Superior temporal gyrus (tissue), 1 donor: ENCODE measurements around the gene SNW1.
"Not testable (repeated sequence)": the region's sequence is repeated elsewhere in the genome, so short reads cannot be mapped to it uniquely, and the experiment has no call there.

Experiments used
- DNase-seq: peaks from one replicate; pipeline ENCODE4 v3.0.0-alpha.2; 2016; ENCODE audit errors: extremely low spot score

SNW1 gene

DNA sequence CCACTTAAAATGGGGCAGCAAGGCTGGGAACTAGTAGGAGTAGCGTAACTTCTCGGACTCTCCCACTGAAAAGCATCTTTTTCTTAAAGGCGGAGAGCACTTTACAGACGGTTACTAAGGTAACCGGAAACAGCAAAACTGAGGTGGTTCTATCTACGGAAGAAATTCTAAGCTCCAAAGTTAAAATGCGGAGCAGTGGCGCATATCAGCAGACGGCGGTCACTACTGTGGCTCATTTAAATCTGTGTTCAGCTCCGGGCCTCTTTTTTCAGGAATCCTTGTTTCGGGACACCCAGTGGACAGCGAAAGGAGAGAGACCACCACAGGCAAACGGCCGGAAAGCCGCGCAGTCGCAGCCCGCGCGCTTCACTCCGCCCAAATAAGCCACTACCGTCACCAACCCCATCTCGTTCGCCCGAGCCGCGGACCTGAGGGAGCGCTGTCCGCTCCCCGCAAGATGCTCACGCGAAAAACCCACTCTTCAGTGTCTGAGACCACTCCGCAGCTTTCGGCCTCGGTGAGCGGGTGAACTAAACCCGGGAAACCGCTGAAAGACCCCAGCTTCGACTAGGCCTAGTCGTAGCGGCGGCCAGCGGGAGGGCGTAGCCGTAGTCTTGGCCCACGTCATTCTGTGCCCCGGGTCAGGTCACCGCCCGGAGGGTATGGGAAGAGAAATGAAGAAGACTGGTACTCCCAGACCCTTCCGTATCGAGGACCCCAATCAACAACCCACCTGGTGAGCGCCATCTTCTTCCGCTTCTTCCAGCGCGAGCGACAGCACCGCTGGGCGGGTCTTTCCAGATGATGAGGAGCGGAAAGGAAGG lies at the start of gene SNW1:
Gene SNW1 (minus strand): TSS at position 776 of the 824 bp plus-strand sequence. CDS start 29 bp downstream, at position 747.
- no peak for DNase-seq

DNA sequence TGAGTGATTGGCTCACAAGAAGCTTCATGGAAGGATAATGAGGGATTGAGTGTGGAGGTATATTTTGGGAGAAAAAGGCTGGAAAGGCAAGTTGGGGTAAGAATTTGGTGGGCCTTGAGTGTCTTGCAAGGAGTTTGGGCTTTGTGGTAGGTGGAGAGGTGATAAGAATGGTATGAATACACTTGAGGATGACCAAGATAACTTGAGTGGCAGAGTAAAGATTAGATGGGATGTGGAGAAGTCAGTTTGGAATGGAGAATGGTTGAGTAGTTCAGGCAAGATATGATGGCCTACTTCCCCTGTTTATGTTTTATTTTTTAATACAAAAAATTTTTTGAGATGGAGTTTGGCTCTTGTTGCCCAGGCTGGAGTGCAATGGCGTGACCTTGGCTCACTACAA lies 48.1 kb upstream of the SNW1 start:
- no peak for DNase-seq

DNA sequence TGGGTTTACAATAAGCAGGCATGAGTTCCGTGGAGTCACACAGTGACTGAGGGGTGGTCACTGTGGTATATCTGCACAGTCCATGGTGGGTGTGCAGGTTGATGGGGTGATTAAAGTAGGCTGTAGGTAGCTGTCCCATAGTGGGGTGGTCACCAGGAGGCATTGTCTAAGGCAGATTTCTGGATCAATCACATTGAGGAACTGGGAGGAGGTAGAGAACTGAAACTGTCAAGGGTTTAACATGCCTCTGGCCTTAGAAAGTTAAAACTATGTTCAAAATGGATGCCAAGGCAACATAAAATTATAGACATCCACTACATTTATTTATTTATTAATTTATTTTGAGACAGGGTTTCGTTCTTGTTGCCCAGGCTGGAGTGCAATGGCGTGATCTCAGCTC lies 47.3 kb upstream of the SNW1 start:
- DNase-seq: no peak

DNA sequence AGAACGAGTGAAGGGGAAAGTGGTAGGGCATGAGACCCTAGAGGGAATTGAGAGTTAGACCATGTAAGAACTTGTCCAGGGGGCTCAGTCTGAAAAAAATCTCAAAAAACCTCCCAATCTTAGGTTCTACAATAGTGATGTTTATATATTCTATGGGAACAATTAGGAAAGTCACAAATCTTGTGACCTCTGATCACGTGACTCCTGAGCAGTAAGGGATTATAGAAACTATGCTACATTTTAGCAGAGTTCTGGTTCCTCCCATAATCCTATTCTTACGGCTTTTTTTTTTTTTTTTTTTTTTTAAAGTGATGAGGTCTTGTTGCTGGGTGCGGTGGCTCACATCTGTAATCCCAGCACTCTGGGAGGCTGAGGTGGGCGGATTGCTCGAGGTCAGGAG lies 44.8 kb upstream of the SNW1 start:
- DNase-seq: no peak

DNA sequence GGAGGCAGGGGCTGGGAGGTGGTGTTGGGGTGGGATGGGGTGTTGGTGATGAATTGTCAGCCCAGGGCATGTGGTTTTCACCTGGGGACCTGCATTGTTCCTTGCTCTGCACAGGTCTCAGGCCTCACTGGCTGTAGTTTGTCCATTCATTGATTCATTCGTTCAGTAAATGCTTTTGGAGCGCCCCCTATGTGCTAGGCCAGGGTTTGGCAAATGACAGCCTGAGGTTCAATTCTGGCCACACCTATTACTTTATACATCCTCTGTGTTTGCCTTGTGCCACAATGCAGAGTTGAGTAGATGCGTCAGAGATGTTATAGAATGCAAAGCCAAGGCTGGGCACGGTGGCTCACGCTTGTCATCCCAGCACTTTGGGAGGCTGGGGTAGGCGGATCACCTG lies 43.6 kb upstream of the SNW1 start:
- no peak for DNase-seq

DNA sequence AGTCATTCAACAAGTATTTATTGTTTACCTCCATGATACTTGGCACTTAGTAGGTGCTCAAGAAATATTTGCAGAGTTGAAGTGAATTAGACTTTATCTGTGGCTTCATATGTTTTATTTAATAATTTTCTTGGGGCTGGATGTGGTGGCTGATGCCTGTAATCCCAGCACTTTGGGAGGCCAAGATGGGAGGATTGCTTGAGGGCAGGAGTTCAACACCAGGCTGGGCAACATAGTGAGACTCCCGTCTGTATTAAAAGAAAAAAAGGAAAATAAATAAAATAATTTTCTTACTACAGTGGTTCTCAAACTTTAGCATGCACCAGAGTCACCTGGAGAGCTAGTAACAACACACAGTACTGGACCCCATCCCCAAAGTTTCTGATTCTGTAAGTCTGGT lies 39.9 kb upstream of the SNW1 start:
- no peak for DNase-seq

DNA sequence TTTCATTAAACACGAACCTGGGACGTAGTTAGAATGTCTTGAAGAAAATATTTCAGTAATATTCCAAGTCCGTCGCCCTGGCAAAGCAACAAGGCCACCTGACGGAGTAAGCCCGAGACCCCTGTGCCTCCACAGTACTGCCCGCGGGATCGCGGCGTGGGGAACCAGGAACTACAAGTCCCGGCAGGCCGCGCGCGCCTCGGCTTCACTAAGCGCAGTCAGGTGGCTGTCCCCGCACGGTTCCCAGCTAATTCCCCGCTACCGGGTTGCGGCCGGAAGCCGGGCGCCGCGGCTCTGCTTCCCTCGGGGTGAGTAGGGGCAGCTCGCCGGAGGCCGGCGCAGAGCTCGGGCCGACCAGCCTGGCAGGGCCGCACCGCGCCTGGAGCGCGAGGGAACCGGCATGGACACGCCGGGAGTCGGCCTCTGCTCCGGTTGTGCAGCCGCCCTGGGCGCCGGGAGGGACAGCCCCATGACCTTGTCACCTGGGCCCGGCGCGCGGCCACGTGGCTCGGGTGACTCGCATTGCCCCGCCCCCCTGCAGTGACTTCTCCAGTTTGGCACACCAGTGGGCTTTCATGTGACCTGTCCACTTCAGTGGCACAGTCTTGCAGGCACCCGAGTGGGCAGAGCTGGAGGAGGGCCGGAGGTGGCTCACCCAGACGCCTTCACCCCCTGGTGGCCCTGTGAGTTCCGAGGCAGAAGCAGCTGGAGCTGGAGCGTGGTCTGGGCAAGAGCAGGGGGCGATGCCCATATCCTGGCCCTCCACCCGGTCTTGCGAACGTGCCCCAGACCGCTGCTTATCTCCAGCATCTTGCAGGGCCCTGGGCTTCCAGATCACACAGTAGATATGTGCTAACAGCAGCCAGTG lies 39.1 kb upstream of the SNW1 start, which contains the start of gene ADCK1:
Gene ADCK1 (plus strand): TSS at position 247 of the 868 bp plus-strand sequence. CDS start 18,870 bp downstream, outside the sequence.
- DNase-seq: peak; percentile 91

DNA sequence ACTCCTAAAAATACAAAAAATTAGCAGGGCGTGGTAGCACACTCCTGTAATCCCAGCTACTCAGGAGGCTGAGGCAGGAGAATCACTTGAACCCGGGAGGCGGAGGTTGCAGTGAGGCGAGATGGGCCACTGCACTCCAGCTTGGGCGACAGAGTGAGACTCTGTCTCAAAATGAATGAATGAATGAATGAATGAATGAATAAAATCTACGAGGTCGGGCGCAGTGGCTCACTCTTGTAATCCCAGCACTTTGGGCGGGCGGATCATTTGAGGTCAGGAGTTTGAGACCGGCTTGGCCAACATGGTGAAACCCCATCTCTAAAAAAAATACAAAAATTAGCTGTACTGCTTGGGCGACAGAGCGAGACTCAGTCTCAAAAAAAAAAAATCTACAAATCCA lies 38.5 kb upstream of the SNW1 start:
- DNase-seq: not testable (repeated sequence)

DNA sequence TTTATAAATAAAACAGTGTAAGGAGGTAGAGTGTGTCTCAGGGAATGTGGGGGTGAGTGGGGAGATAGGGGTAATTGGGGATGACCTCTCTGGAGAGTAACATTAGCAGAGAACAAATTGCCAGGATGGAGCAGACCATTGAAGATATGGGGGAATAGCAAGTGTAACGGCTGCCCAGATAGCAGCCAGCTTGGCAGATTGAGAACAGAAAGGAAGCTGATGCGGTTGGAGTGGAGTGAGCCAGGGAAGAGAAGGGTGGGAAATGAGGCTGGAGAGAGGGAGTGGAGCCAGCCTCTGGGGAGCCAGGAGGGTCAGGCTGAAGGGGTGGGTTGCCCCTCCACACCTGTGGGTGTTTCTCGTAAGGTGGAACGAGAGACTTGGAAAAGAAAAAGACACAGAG lies 33.4 kb upstream of the SNW1 start:
- no peak for DNase-seq

DNA sequence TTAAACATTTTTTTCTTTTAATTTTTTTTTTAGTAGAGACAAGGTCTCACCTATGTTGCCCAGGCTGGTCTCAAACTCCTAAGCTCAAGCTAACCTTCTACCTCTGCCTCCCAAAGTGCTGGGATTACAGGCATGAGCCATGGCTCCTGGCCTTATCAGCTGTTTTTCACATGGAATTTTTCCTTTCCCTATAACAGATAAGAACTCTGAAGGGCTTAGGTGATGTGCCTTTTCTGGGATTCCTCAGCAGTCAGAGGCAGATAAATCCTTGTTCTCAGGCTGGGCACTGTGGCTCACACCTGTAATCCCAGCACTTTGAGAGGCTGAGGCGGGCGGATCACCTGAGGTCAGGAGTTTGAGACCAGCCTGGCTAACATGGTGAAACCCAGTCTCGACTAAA lies 32.3 kb upstream of the SNW1 start:
- DNase-seq: not testable (repeated sequence)

DNA sequence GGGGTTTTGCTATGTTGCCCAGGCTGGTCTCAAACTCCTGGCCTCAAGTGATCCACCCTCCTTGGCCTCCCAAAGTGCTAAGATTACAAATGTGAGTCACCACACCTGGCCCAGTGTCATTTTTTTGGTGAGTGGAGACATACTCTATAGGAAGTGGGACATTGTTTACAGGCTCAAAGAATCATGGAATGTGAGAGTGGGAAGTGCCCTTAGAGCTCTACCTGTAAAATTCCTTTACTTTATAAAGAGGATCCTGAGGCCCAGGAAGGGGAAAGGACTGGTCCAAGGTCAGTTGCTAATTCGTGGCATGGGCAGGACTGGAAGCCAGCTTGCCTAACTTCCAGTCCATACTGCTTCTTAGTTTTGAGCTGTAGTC lies 30.3 kb upstream of the SNW1 start:
- DNase-seq: no peak

DNA sequence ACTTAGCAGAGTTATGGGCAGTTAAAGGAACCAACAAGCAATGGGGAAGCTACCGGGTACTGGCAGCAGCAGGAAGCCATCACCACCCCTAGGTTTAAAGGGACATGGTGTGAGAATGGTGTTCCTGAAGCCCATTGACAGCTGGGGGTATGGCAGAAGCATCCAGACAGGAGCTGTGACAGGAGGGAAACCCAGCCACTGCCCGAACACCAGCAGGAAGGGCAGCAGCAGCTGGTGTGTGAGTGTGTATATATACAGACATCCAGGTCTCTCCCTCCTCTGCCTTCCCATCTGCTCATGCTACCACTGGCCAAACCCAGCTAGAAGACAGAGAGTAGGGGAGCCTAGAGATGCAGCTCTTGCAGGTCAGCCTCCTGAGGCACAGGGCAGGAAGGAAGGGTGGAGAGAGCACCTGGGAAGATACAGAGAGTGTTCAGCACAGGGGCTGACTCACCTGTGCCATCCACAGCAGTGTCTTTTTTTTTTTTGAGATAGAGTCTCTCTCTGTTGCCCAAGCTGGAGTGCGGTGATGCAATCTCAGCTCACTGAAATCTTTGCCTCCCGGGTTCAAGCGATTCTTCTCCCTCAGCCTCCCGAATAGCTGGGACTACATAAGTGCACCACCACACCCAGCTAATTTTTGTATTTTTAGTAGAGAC lies 29.7 kb upstream of the SNW1 start:
- no peak for DNase-seq

DNA sequence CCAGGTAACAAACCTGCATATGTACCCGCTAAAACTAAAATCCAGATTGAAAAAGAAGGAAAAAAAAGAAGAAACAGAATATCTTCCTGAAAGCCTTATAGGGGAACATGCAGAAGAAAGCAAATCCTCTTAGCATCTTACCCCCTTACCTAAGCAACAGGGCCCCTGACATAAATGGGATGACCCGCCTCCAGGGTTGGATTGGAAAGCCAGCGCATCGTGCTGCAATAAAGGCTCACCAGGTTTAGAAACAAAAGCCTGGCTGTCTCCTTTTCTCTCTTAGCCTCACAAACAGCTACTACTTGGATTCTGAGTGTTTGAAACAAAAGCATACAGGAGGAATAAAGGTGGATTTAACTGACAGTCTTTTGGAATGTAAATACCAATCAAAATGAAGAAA lies 25.2 kb upstream of the SNW1 start:
- DNase-seq: no peak

DNA sequence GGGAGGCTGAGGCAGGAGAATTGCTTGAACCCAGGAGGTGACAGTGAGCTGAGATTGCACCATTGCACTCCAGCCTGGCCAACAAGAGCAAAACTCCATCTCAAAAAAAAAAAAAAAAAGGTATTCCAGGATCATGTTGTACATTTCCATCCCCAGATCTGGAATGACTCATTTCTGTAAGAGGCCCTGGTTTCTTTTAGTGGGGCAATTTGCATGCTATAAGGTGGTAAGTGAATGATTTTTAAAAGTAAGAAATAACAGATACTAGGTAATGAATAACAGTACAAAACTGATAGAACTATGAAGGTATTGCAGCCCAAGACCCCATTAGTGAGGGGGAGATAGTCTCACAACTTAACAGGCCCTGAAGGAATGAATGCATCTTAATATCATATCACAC lies 21.2 kb upstream of the SNW1 start:
- DNase-seq: no peak

DNA sequence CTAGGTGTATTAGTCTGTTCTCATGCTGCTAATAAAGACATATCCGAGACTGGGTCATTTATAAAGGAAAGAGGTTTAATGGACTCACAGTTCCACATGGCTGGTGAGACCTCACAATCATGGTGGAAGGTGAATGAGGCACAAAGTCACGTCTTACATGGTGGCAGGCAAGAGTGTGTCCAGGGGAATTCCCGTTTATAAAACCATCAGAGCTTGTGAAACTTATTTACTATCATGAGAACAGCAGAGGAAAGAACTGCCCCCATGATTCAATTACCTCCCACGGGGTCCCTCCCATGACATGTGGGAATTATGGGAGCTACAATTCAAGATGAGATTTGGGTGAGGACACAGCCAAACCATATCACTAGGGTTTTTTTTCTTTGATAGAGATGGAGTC lies 13.0 kb upstream of the SNW1 start:
- not testable (repeated sequence) for DNase-seq

DNA sequence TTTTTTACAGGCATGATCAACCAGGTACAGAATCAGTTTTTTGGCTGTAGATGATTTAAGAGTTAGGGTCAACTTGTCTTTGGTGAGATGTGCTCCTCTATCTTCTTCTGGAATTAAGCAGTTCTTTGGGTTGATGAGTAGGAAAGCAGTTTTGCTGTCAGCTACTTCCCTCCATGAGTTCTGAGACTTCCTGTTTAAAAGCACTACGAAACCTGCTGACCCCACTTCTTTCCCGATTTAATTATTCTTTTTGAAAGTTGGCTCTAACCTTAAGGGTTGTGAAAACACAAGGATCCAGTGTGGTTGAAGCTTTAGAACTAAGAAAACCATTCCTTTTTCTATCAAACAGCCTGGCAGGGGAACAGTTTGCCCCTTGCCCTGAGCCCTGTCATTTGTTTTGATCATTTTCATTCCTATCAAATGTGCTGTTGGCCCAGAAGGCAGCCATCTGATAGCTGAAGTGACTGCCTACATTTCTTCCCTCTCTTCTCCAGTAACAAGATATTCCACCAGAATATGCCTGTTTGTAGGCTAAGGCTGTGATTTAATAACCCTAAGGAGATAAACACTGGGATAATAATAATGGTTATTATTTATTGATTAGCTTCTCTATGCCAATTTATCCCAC lies 7.6 kb upstream of the SNW1 start:
- DNase-seq: not testable (repeated sequence)

DNA sequence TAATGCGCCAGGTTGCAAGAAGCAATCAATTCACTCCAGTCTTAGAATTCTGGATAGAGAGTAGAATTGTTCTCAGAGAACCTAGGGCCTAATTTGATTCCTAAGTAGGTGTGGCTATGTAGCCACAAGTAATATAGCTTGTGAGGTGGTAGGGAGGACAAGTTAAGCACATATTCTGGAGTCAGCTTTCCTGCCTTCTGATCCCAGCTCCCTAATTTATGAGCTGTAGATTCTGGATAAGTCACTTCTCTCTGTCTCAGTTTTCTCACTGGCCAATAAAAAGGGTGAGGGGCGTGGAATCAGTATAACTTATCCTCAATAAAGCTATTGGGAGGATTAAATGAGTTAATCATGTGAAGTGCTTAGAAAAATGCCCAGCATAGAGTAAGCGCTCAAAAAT lies 3.0 kb upstream of the SNW1 start:
- DNase-seq: no peak

DNA sequence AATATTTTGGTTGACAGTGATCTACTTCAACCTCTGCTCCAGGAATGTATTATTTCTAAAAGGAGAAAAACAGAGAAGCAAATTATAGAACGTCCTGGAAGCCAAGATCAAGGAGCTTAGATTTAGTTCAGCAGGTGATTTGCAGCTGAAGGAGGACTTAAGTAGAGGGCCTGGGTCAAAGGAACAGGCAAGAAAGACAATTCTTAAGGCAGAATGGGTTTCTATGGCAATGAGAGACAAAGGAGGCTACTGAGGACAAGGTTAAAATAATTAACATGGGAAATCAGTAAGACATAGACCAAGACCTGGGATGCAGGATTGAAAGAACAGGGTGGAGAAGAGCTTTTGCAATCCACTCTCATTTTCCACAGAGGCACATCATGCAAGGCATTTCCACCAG lies 2.4 kb upstream of the SNW1 start:
- no peak for DNase-seq

DNA sequence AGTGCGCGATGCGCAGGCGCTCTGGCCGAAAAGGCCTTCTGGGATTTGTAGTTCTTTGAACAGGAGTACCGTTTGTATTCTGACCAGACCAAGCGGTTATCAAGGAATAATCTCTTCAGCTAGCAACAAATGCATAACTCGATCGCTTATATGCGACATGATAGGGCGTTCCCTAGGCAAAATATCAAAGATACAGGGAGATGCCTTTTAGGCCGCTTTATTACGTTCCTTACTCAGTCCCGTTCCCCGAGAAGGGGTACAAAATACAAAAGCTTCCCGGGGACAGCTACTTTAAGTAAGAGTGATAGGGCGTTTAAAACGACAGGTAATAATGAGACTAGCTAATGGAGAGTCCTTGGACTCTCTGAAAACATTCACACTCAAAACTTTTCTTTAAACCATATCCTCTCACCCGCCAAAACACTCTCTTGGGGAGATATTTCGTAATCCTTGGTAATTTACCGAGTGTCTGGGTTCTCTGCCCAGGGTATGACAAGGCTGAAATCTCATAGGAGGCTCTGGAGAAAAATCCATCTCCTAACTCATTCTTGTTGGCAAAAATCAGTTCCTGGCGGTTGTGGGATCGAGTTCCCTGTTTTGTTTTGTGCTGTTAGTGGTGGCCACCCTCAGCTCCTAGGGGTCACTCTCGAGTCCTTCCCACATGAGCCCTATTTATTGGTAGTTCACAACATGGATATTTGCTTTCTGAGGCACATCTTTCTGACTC lies 412 bp upstream of the SNW1 start:
- peak; percentile 100 for DNase-seq

DNA sequence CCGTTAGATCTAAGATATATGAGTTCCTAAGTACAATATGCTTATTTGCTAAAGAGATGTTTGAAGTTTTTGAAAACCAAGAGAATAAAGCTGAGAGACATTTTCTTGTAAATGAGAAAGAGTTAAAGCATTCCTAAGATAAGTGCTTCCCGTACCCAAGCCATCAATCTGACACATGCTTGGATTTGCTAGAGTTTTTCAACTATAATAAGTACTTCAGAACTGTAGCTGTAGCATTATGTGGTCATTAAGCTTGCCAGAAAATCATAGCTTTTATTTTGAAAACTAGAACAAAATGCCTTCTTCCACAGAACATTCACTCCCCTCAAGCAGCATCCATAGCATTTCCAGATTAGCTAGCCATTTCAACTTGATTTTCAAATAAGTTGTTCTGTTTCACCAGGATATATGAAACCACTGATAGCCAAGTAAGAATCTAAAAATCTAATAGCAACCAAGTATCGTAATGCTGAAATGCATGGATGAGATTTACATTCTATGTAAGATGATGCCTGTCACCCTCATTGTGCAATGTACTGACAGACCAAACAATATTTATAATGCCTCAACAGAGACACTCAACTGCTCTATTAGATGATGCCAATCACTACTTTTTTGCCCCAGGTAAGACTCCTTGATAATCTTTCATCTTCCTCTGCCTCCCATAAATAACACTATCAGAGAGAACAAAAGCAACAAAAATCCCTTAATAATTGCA lies 8.0 kb downstream of the SNW1 start:
- DNase-seq: no peak

DNA sequence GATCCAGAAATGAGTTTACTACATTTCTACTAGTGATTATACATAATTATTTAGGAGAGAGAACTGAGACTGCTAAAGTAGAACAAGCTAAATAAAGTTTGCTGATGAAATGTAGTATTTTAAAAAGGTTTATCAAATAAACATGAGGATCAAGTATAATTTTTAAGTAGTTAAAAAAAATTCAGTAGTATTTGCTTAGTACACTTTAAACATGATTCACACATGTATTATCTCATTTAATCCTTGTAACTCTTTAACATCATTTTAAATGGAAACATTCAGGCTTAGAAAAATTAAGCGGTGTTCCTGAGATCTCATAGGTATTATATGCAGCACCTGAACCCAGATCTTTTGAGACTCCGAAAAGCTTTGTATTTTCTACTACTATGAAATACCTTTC lies 8.7 kb downstream of the SNW1 start:
- DNase-seq: no peak
